ENCODE data around the gene MAN1C1.

Gene MAN1C1

GRCh38 chr1:25616095-25616986 is at the start of gene MAN1C1:
MAN1C1 (plus strand) TSS chr1:25616791; CDS start chr1:25617798, 1,007 bp downstream.
- DNase-seq, result peak; percentile 66 to 85 (median 80)

GRCh38 chr1:25567710-25568089 is 48.9 kb upstream of the MAN1C1 start:
- no peak for DNase-seq

- DNase-seq, result no peak
Observed at GRCh38 chr1:25568090-25568833, 48.3 kb upstream of the MAN1C1 start.

- no peak for DNase-seq
Observed at GRCh38 chr1:25568834-25569596, 47.6 kb upstream of the MAN1C1 start.

GRCh38 chr1:25569597-25570396 is 46.8 kb upstream of the MAN1C1 start:
- no peak for DNase-seq

- DNase-seq, result no peak
Observed at GRCh38 chr1:25570798-25571521, 45.6 kb upstream of the MAN1C1 start.

GRCh38 chr1:25571522-25571970 is 45.0 kb upstream of the MAN1C1 start:
- no peak for DNase-seq

GRCh38 chr1:25572107-25572506 is 44.5 kb upstream of the MAN1C1 start:
- no peak for DNase-seq

- peak in 4 of 6 experiments; percentile 33 to 55 (median 44) for DNase-seq
Observed at GRCh38 chr1:25572708-25573590, 43.6 kb upstream of the MAN1C1 start.

GRCh38 chr1:25573591-25573930 is 43.0 kb upstream of the MAN1C1 start:
- DNase-seq, result no peak

GRCh38 chr1:25573961-25574360 is 42.6 kb upstream of the MAN1C1 start:
- DNase-seq, result no peak

- no peak for DNase-seq
Observed at GRCh38 chr1:25575191-25575590, 41.4 kb upstream of the MAN1C1 start.

- no peak for DNase-seq
Observed at GRCh38 chr1:25576459-25577133, 40.0 kb upstream of the MAN1C1 start.

GRCh38 chr1:25577134-25577920 is 39.3 kb upstream of the MAN1C1 start:
- DNase-seq, result peak in 1 of 6 experiments; percentile 17

- DNase-seq, result no peak
Observed at GRCh38 chr1:25579292-25580252, 37.0 kb upstream of the MAN1C1 start.

- DNase-seq, result no peak
Observed at GRCh38 chr1:25580927-25581326, 35.7 kb upstream of the MAN1C1 start.

GRCh38 chr1:25581764-25582163 is 34.8 kb upstream of the MAN1C1 start:
- no peak for DNase-seq

Measured in stimulated activated naive CD4-positive, alpha-beta T cell (primary cell).